HepG2 (cell line): ENCODE results near the gene SRSF2. TPM values are rescaled to one million over a fixed set of nuclear protein-coding genes. Genes with fewer than 3 reads are reported as not detected.
A peak's percentile ranks its signal among the peaks of the same experiment; 100 is the strongest.

Experiments used
- ATAC-seq: fragments of 200-7000 bp; cut with Tn5 transposase; 3 replicates; pipeline ENCODE4 v1.9.1; 2020; ENCODE audit warnings: mild to moderate bottlenecking, moderate library complexity
- BruUV-seq: library from RNA; stranded (reverse); fragments of 400-500 nt; replicated peaks from 2 replicates; lab custom pipeline; 2021; lab: Mats Ljungman, UMichigan
- CTCF ChIA-PET: fragments of 300-600 bp; formaldehyde crosslinking; extraction: SDS; loops from one replicate; lab custom pipeline; 2021; ENCODE audit warnings: low total read pairs, inconsistent platforms, low intra/inter-chr PET ratio; lab: Yijun Ruan, JAX
- POLR2A ChIA-PET: fragments of 350-600 bp; sonication (Branson Sonifier 250); formaldehyde crosslinking; loops from one replicate; lab custom pipeline; 2020; ENCODE audit warnings: antibody characterized with exemption, inconsistent platforms; lab: Yijun Ruan, JAX
- DNase-seq: peaks from one replicate; pipeline ENCODE4 v3.0.0-alpha.2; 2015; ENCODE audit warnings: low spot score
- FAIRE-seq: peaks from 3 replicates; lab custom pipeline; 2011; peaks lifted over from hg19 to GRCh38; lab: Jason Lieb, UNC
- H2AFZ ChIP-seq: one replicate; pipeline ENCODE4 v1.6.1; 2011; ENCODE audit warnings: low read length, inconsistent platforms
- H3K27ac ChIP-seq: fragments of 300-600 bp; 3 replicates; pipeline ENCODE4 v1.8.0; 2011; ENCODE audit warnings: mixed run types, mild to moderate bottlenecking, mixed read lengths, low read length, inconsistent platforms; ENCODE audit not compliant: insufficient read depth; ENCODE audit errors: extremely low read length
- H3K27me3 ChIP-seq, 2 experiments: fragments of 200-600 bp in 1 of 2; 2 replicates in 1 of 2; 3 replicates in 1 of 2; pipeline versions ENCODE4 v1.6.0 to v1.8.0; 2011; ENCODE audit warnings: low read length in 2 of 2, mild to moderate bottlenecking in 2 of 2, moderate library complexity in 2 of 2, inconsistent platforms in 1 of 2; ENCODE audit not compliant: insufficient read depth in 2 of 2, control insufficient read depth in 1 of 2
- H3K36me3 ChIP-seq, 2 experiments: fragments of 200-600 bp in 1 of 2; replicated peaks in 1 of 2; 2 replicates in 1 of 2; 3 replicates in 1 of 2; pipeline versions ENCODE4 v1.5.1 to v1.8.0; 2011; ENCODE audit warnings: low read length in 2 of 2, inconsistent platforms in 1 of 2; ENCODE audit not compliant: insufficient read depth in 2 of 2, control insufficient read depth in 1 of 2
- H3K4me1 ChIP-seq: 2 replicates; pipeline ENCODE4 v1.5.1; 2012; ENCODE audit warnings: low read length, inconsistent platforms; ENCODE audit not compliant: insufficient read depth
- H3K4me2 ChIP-seq: 2 replicates; pipeline ENCODE4 v1.6.0; 2011; ENCODE audit warnings: low read depth, low read length, inconsistent platforms
- H3K4me3 ChIP-seq, 3 experiments: fragments of 200-600 bp in 1 of 3; sonication (generic), shearing (Covaris generic) in 1 of 3; replicated peaks in 1 of 3; 2 replicates each; pipeline ENCODE4 v1.5.1; 2011 to 2016; ENCODE audit warnings: low read length in 3 of 3, inconsistent platforms in 2 of 3, low read depth in 2 of 3, mild to moderate bottlenecking in 2 of 3, control low read depth in 1 of 3, mixed read lengths in 1 of 3; ENCODE audit not compliant: insufficient read depth in 1 of 3
- H3K79me2 ChIP-seq: one replicate; pipeline ENCODE4 v1.6.1; 2011; ENCODE audit warnings: low read length, inconsistent platforms; ENCODE audit not compliant: insufficient read depth
- H3K9ac ChIP-seq: 2 replicates; pipeline ENCODE4 v1.6.0; 2011; ENCODE audit warnings: mild to moderate bottlenecking, low read depth, low read length, inconsistent platforms; ENCODE audit not compliant: insufficient read depth
- H3K9me3 ChIP-seq: 2 replicates; pipeline ENCODE4 v1.5.1; 2012; ENCODE audit warnings: mild to moderate bottlenecking, low read length
- H4K20me1 ChIP-seq: 2 replicates; pipeline ENCODE4 v1.6.0; 2011; ENCODE audit warnings: inconsistent platforms, mild to moderate bottlenecking, low read length, moderate library complexity; ENCODE audit not compliant: insufficient read depth
- ELF4 ChIP-seq: sonication (generic); formaldehyde crosslinking; IDR thresholded peaks from 2 replicates; pipeline ENCODE4 v1.5.0; 2020; ENCODE audit warnings: missing genetic modification reagents, mild to moderate bottlenecking, moderate library complexity, borderline replicate concordance
- GTF3A ChIP-seq: sonication (generic); formaldehyde crosslinking; conservative IDR thresholded peaks from 2 replicates; pipeline ENCODE4 v1.4.0; 2020; ENCODE audit warnings: mild to moderate bottlenecking, missing genetic modification reagents
- HHEX ChIP-seq: IDR thresholded peaks from 2 replicates; pipeline ENCODE4 v1.6.1; 2016; ENCODE audit warnings: control low read depth
- MLLT10 ChIP-seq: sonication (generic); formaldehyde crosslinking; IDR thresholded peaks from 2 replicates; pipeline ENCODE4 v1.4.0; 2020; ENCODE audit warnings: missing genetic modification reagents
- POLR2AphosphoS2 ChIP-seq: IDR thresholded peaks from 2 replicates; pipeline ENCODE4 v1.6.1; 2011; ENCODE audit warnings: low read depth, low read length, improper control_type of control experiment
- REXO4 ChIP-seq: sonication (generic); formaldehyde crosslinking; IDR thresholded peaks from 2 replicates; pipeline ENCODE4 v1.8.0; 2022; ENCODE audit warnings: missing genetic modification reagents, mild to moderate bottlenecking, borderline replicate concordance
- SP2 ChIP-seq: sonication (generic); formaldehyde crosslinking; IDR thresholded peaks from 2 replicates; pipeline ENCODE4 v1.5.1; 2020; ENCODE audit warnings: mild to moderate bottlenecking, missing genetic modification reagents
- TCF7L2 ChIP-seq: IDR thresholded peaks from 2 replicates; pipeline ENCODE4 v1.6.1; 2011; ENCODE audit warnings: mild to moderate bottlenecking, low read depth, low read length, moderate library complexity
- ZNF235 ChIP-seq: sonication (generic); formaldehyde crosslinking; IDR thresholded peaks from 2 replicates; pipeline ENCODE4 v1.8.1; 2023; ENCODE audit warnings: mild to moderate bottlenecking, missing genetic modification reagents, borderline replicate concordance
- WGBS: methylation state at CpG from one replicate; pipeline ENCODE4 v1.1.6; 2017; ENCODE audit warnings: low lambda C conversion rate; 5-methylcytosine and 5-hydroxymethylcytosine counted together
- in situ Hi-C: cut with HindIII; loops from 2 replicates; pipeline ENCODE4 v1.10.0; 2017; ENCODE audit warnings: low pct_unique_long_range_greater_than_20kb; ENCODE audit not compliant: extremely low pct_ligation_motif_present
- intact Hi-C: fragments of 100-400 bp; cut with micrococcal nuclease; formaldehyde crosslinking; loops from one replicate; pipeline ENCODE4 v1.10.0; 2022; ENCODE audit not compliant: unreplicated experiment
- polyA plus RNA-seq, 8 experiments: library from polyadenylated mRNA; depleted of rRNA in 3 of 8; stranded (reverse) in 7 of 8; unstranded in 1 of 8; fragments of >200 nt; fragmentation: Illumina TruSeq in 4 of 8; extraction: Trizol in 4 of 8; gene quantifications; 2 replicates each; pipeline versions ENCODE4 v1.2.1 to v1.2.3, GENCODE V29; 2011 to 2016; ENCODE audit warnings: low read depth in 4 of 8, missing spikeins in 1 of 8, mixed read lengths in 1 of 8; ENCODE audit not compliant: insufficient read depth in 1 of 8
- total RNA-seq, 5 experiments: library from RNA; depleted of rRNA; stranded (reverse); fragments of >200 nt; fragmentation: Illumina TruSeq; extraction: Trizol; gene quantifications; 2 replicates each; pipeline ENCODE4 v1.2.3, GENCODE V29; 2016; ENCODE audit warnings: low read depth in 1 of 5
- TF ChIP-seq, protein P1 (sequence below): IDR thresholded peaks from 2 replicates; pipeline ENCODE4 v1.6.1; 2018; ENCODE audit warnings: missing genetic modification reagents, mild to moderate bottlenecking, missing compliant biosample characterization
- TF ChIP-seq, protein P2 (sequence below): sonication (generic); formaldehyde crosslinking; IDR thresholded peaks from 2 replicates; pipeline ENCODE4 v1.4.0; 2020; ENCODE audit warnings: missing genetic modification reagents
- TF ChIP-seq, protein P3 (sequence below): sonication (generic); formaldehyde crosslinking; IDR thresholded peaks from 2 replicates; pipeline ENCODE4 v1.5.0; 2020; ENCODE audit warnings: missing genetic modification reagents
- TF ChIP-seq, protein P4 (sequence below): sonication (generic); formaldehyde crosslinking; IDR thresholded peaks from 2 replicates; pipeline ENCODE4 v1.4.0; 2020; ENCODE audit warnings: missing genetic modification reagents, borderline replicate concordance
- TF ChIP-seq, protein P5 (sequence below): sonication (generic); formaldehyde crosslinking; IDR thresholded peaks from 2 replicates; pipeline ENCODE4 v1.5.0; 2020; ENCODE audit warnings: mild to moderate bottlenecking, missing genetic modification reagents
- TF ChIP-seq, protein P6 (sequence below): sonication (generic); formaldehyde crosslinking; IDR thresholded peaks from 2 replicates; pipeline ENCODE4 v1.4.0; 2020; ENCODE audit warnings: missing genetic modification reagents

Gene SRSF2
- total and polyA plus RNA-seq, 2 of the 13 experiments (the other 11 are each of a cell fraction or from before 2014, with no cell fraction given) = 306 to 319 TPM

DNA sequence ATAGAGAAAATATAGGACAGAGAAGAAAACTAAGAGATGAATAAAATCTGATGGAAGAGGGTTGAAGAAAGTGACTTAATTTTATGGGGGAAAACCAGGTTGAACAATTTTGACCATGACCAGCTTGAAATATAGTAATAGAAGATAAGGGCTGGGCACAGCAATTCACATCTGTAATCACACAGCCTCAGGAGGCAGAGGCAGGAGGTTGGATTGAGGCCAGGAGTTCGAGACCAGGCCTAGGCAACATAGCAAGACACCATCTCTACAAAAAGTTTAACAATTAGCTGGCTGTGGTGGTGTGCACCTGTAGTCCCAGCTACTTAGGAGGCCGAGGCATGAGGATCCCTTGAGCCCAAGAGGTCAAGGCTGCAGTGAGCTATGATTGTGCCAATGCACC, 35.1 kb downstream of the SRSF2 start:
- 26% methylated on average over 2 of the region's 2 CpGs for WGBS
- BruUV-seq = no TSS peak
- FAIRE-seq = no peak
- no peak for TF ChIP-seq SP2 (CRISPR knock-in tag)
- no peak for TF ChIP-seq MLLT10 (CRISPR knock-in tag)
- TF ChIP-seq GTF3A (CRISPR knock-in tag) = no peak
- no peak for TF ChIP-seq ZNF235 (CRISPR knock-in tag)
- TF ChIP-seq, protein P1, sequence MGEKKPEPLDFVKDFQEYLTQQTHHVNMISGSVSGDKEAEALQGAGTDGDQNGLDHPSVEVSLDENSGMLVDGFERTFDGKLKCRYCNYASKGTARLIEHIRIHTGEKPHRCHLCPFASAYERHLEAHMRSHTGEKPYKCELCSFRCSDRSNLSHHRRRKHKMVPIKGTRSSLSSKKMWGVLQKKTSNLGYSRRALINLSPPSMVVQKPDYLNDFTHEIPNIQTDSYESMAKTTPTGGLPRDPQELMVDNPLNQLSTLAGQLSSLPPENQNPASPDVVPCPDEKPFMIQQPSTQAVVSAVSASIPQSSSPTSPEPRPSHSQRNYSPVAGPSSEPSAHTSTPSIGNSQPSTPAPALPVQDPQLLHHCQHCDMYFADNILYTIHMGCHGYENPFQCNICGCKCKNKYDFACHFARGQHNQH (CRISPR knock-in tag) = peak; percentile 1; the same call in 1 of the 2 replicates
- TF ChIP-seq, protein P2, sequence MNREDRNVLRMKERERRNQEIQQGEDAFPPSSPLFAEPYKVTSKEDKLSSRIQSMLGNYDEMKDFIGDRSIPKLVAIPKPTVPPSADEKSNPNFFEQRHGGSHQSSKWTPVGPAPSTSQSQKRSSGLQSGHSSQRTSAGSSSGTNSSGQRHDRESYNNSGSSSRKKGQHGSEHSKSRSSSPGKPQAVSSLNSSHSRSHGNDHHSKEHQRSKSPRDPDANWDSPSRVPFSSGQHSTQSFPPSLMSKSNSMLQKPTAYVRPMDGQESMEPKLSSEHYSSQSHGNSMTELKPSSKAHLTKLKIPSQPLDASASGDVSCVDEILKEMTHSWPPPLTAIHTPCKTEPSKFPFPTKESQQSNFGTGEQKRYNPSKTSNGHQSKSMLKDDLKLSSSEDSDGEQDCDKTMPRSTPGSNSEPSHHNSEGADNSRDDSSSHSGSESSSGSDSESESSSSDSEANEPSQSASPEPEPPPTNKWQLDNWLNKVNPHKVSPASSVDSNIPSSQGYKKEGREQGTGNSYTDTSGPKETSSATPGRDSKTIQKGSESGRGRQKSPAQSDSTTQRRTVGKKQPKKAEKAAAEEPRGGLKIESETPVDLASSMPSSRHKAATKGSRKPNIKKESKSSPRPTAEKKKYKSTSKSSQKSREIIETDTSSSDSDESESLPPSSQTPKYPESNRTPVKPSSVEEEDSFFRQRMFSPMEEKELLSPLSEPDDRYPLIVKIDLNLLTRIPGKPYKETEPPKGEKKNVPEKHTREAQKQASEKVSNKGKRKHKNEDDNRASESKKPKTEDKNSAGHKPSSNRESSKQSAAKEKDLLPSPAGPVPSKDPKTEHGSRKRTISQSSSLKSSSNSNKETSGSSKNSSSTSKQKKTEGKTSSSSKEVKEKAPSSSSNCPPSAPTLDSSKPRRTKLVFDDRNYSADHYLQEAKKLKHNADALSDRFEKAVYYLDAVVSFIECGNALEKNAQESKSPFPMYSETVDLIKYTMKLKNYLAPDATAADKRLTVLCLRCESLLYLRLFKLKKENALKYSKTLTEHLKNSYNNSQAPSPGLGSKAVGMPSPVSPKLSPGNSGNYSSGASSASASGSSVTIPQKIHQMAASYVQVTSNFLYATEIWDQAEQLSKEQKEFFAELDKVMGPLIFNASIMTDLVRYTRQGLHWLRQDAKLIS (CRISPR knock-in tag) = no peak
- TF ChIP-seq, protein P3, sequence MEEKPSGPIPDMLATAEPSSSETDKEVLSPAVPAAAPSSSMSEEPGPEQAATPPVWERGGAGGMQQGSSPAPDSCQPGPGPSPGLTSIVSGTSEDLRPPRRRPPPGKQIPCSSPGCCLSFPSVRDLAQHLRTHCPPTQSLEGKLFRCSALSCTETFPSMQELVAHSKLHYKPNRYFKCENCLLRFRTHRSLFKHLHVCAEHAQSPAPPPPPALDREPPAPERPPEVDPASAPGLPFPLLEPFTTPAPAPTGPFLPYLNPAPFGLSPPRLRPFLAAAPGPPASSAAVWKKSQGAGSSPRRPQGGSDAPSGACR (CRISPR knock-in tag) = no peak
- TF ChIP-seq REXO4 (CRISPR knock-in tag) = no peak
- TF ChIP-seq HHEX = no peak
- TF ChIP-seq, protein P4, sequence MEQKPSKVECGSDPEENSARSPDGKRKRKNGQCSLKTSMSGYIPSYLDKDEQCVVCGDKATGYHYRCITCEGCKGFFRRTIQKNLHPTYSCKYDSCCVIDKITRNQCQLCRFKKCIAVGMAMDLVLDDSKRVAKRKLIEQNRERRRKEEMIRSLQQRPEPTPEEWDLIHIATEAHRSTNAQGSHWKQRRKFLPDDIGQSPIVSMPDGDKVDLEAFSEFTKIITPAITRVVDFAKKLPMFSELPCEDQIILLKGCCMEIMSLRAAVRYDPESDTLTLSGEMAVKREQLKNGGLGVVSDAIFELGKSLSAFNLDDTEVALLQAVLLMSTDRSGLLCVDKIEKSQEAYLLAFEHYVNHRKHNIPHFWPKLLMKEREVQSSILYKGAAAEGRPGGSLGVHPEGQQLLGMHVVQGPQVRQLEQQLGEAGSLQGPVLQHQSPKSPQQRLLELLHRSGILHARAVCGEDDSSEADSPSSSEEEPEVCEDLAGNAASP (CRISPR knock-in tag) = no peak
- no peak for TF ChIP-seq TCF7L2
- TF ChIP-seq POLR2AphosphoS2 = no peak
- TF ChIP-seq ELF4 (CRISPR knock-in tag) = 0 out of 2 replicates have a peak, but pooled peaks have one; percentile 3
- TF ChIP-seq, protein P5, sequence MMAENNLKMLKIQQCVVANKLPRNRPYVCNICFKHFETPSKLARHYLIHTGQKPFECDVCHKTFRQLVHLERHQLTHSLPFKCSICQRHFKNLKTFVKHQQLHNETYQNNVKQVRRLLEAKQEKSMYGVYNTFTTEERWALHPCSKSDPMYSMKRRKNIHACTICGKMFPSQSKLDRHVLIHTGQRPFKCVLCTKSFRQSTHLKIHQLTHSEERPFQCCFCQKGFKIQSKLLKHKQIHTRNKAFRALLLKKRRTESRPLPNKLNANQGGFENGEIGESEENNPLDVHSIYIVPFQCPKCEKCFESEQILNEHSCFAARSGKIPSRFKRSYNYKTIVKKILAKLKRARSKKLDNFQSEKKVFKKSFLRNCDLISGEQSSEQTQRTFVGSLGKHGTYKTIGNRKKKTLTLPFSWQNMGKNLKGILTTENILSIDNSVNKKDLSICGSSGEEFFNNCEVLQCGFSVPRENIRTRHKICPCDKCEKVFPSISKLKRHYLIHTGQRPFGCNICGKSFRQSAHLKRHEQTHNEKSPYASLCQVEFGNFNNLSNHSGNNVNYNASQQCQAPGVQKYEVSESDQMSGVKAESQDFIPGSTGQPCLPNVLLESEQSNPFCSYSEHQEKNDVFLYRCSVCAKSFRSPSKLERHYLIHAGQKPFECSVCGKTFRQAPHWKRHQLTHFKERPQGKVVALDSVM (CRISPR knock-in tag) = peak; percentile 14; the same call in 1 of the 2 replicates
- TF ChIP-seq, protein P6, sequence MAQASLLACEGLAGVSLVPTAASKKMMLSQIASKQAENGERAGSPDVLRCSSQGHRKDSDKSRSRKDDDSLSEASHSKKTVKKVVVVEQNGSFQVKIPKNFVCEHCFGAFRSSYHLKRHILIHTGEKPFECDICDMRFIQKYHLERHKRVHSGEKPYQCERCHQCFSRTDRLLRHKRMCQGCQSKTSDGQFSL (CRISPR knock-in tag) = no peak

More for the DNA sequence above, 35.1 kb downstream of the SRSF2 start:
- CTCF ChIA-PET = no interaction called here
- Histone ChIP-seq H3K9ac (peak overlapping the region; percentile 64; the same call in 1 of the 2 replicates), H3K4me2 (peak overlapping the region; percentile 94), H2AFZ (no peak overlapping the region), H3K9me3 (no peaks in the 10 kb centered on the region), H3K36me3 (no peaks in the 10 kb centered on the region), H4K20me1 (peaks cover 3% of the 10 kb centered on the region; the same call in 1 of the 2 replicates), H3K4me3 (peak overlapping the region in 2 of 3 experiments; percentile 56 to 75; a peak in 1 of 6 replicates), H3K27ac (peak overlapping the region; percentile 71), H3K79me2 (peaks cover 31% of the 10 kb centered on the region), H3K4me1 (peaks cover 66% of the 10 kb centered on the region), H3K27me3 (no peaks in the 10 kb centered on the region)
- ATAC-seq (no peak), DNase-seq (no peak)
- in situ Hi-C loops (no loop called here), intact Hi-C loops (loop anchor here (10.0 kb wide), 1 partner anchor 147 kb away; no protein-coding TSS in a partner anchor)
- POLR2A ChIA-PET = interaction anchor here (0.8 to 3.5 kb wide), 9 partner anchors 9 to 300 kb away, joined by 3 to 25 read pairs (median 4); partner anchors contain the start of genes JMJD6, MFSD11, MXRA7 and SRSF2
